C4-2B (cell line): Measurements from ENCODE around the gene GPR153.

Experiments
- H3K27ac ChIP-seq: fragments of 450-650 bp; 2 replicates; pipeline ENCODE4 v1.5.1; 2017
- CTCF ChIP-seq: fragments of 450-650 bp; conservative IDR thresholded peaks from 2 replicates; pipeline ENCODE4 v1.5.1; 2017; ENCODE audit warnings: mild to moderate bottlenecking
- ZFX ChIP-seq: fragments of 450-650 bp; IDR thresholded peaks from 2 replicates; pipeline ENCODE4 v1.6.1; 2017

The GPR153 gene

DNA sequence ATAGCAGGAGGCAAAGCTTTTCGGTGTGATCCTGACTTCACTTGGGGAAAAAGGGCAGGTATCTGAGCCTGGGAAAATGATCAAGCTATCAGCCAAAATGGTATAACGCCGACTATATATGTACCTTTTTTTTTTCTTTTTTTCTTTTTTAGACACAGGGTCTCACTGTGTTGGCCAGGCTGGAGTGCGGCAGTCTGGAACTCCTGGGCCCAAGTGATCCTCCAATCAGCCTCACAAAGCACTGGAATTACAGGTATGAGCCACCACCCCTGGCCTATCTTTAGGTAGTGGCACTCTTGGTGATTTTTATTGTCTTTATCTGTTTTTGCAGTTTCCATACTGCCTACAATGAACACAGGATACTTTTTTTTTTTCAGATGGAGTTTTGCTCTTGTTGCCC is 23.8 kb downstream of the GPR153 start:
- no peak overlapping the region for H3K27ac ChIP-seq
- TF ChIP-seq ZFX (no peak), CTCF (no peak)

DNA sequence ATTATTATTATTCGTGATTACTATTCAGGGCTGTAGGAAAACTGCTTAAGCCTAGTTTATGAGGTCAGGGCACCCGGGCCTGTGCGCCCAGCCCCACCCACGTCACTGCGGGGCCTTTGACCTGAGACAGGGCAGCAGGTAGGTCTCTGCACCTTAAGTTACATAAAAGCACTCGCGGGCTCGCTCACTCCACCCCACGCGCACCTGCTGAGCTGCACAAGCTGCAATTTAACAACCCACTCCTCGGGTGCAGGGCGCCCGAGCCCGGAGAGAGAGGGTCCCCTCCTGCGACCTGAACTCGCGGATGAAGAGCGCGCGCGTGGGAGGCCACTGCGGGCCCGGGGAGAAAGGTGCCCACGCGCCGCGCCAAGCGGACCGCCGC is 25.6 kb downstream of the GPR153 start:
- no peak for TF ChIP-seq ZFX
- TF ChIP-seq CTCF: no peak
- peak overlapping the region; percentile 84 for H3K27ac ChIP-seq

DNA sequence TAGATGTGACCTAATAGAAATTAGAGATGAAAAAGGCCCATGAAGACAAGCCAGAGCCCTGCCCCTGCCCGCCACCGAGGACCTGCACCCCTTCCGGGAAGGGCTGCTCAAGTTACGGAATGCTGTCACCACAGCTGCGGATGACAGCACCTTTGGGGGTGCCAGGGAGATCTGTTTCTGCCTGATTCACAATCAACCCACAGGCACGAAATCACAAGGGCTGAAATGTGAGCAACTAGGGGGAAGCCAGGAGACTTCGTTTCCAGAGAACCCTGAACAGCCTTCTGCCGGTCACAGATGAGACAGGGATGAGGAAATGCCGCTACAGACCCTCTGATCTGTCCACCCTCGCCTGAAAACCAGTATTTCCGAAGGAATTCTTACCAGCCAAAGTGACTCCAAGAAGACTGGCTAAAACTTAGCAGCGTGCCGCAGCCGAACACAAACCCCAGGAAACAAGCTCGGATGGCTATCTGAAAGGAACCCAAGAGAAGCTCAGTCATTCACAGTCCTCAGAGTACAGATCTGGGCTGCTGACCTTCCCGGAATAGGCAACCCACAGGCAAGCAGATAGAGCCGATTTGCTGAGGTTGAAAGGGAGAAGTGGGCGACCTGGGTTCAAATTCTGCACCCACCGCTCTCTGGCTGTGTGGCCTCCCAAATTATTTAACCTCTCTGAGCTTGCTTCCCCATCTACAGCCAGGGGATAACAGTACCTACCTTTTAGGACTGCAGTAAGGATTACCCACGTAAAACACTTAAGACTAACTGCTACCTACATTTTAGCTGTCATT is 26.2 kb downstream of the GPR153 start:
- TF ChIP-seq ZFX (no peak), CTCF (no peak)
- peak overlapping the region; percentile 84 for H3K27ac ChIP-seq

- no peak for TF ChIP-seq CTCF
- TF ChIP-seq ZFX: no peak
Measured at GRCh38 chr1:6233376-6233775, 27.5 kb downstream of the GPR153 start.

GRCh38 chr1:6225651-6226050 is 35.2 kb downstream of the GPR153 start:
- TF ChIP-seq ZFX (no peak), CTCF (no peak)
- H3K27ac ChIP-seq: no peak overlapping the region

More at GRCh38 chr1:6233376-6233775, 27.5 kb downstream of the GPR153 start:
- H3K27ac ChIP-seq: no peak overlapping the region

GRCh38 chr1:6224718-6225117 is 36.2 kb downstream of the GPR153 start:
- no peak overlapping the region for H3K27ac ChIP-seq
- TF ChIP-seq CTCF: no peak
- no peak for TF ChIP-seq ZFX

DNA sequence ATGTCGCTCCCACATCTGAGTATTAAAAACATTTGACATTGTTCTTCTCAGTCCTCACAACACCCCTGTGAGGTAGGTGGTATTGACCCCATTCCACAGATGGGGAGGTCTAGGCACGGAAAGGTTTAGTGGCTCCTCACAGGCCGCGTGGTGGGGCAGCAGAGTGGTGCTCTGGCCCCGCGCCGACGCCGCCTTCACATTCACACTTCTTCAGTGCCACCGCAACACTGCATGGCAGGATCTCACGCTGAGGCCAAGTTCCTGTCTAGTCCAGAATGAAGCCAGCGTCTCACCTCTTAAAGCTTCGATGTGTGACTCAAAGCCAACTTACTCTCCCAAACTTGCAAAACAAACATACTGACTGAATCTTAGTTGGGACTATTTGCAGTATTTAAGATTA is 37.3 kb downstream of the GPR153 start:
- no peak overlapping the region for H3K27ac ChIP-seq
- no peak for TF ChIP-seq ZFX
- TF ChIP-seq CTCF: no peak
